ENCODE measurements around the gene PEX11A.

PEX11A gene, protein sequence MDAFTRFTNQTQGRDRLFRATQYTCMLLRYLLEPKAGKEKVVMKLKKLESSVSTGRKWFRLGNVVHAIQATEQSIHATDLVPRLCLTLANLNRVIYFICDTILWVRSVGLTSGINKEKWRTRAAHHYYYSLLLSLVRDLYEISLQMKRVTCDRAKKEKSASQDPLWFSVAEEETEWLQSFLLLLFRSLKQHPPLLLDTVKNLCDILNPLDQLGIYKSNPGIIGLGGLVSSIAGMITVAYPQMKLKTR

GRCh38 chr15:89690276-89691218 is at the start of gene PEX11A, which contains the start of gene WDR93:
TSS of gene PEX11A (minus strand) at chr15:89690754. CDS start at chr15:89690632, 122 bp downstream.
TSS of gene WDR93 (plus strand) at chr15:89690811. CDS start at chr15:89701747, 10,936 bp downstream.
- TF ChIP-seq CTCF (IDR thresholded peaks at IDR 0.05; ENCODE audit: borderline replicate concordance, control extremely low read depth, extremely low read depth, insufficient read depth, missing control alignments), result no peak
- in situ Hi-C loops (cut with MboI; ENCODE audit: low sequenced_read_pairs, unreplicated experiment), result no loop called here
- peak; percentile 90 for DNase-seq (ENCODE audit: low spot score)

DNA sequence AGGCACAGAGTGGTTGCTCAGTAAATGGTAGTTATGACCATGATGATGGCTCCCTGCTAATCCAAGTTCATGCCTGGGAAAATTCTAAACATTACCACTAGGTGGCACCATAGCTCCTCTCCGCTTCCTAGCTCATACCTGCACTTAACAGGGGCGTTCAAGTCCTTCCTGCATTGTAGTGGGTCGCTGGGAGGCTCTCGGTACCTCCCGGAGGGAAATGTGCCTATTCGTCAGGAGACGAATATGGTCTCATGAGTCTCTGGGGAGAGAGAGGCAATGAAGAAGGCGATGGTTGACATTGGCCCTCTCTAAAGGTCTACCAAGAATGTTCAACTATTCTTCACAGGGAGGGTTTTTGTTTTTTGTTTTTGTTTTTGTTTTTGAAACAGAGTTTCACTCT is 49.6 kb upstream of the PEX11A start:
- DNase-seq (ENCODE audit: low spot score), result peak; percentile 80
- TF ChIP-seq CTCF (IDR thresholded peaks at IDR 0.05; ENCODE audit: borderline replicate concordance, control extremely low read depth, extremely low read depth, insufficient read depth, missing control alignments), result peak; percentile 83
- in situ Hi-C loops (cut with MboI; ENCODE audit: low sequenced_read_pairs, unreplicated experiment), result no loop called here

DNA sequence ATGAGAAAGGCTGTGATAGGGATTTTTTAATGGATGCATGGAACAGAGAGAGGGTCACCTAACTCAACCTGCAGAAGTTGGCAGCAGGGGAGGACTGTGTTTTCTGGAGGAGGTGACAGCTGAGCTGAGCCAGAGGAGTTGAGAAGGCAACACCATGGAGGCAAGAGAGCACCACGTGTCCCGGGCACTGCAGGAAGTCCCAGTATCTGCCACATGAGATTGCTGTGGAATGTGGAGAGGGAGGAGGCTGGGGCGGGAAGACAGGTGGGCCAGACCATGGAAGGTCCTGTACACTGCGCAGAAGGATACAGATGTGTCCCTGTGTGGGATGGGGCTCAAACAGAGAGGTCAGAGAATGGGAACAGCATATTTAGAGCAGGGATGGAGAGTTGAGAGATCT is 45.2 kb upstream of the PEX11A start:
- no peak for DNase-seq (ENCODE audit: low spot score)
- in situ Hi-C loops (cut with MboI; ENCODE audit: low sequenced_read_pairs, unreplicated experiment), result no loop called here
- no peak for TF ChIP-seq CTCF (IDR thresholded peaks at IDR 0.05; ENCODE audit: borderline replicate concordance, control extremely low read depth, extremely low read depth, insufficient read depth, missing control alignments)

- in situ Hi-C loops (cut with MboI; ENCODE audit: low sequenced_read_pairs, unreplicated experiment), result no loop called here
- TF ChIP-seq CTCF (IDR thresholded peaks at IDR 0.05; ENCODE audit: borderline replicate concordance, control extremely low read depth, extremely low read depth, insufficient read depth, missing control alignments), result no peak
- DNase-seq (ENCODE audit: low spot score), result no peak
Observed at GRCh38 chr15:89732451-89733172, 42.1 kb upstream of the PEX11A start.

- no peak for TF ChIP-seq CTCF (IDR thresholded peaks at IDR 0.05; ENCODE audit: borderline replicate concordance, control extremely low read depth, extremely low read depth, insufficient read depth, missing control alignments)
- in situ Hi-C loops (cut with MboI; ENCODE audit: low sequenced_read_pairs, unreplicated experiment), result no loop called here
- DNase-seq (ENCODE audit: low spot score), result no peak
Observed at GRCh38 chr15:89731275-89731674, 40.7 kb upstream of the PEX11A start.

- no peak for TF ChIP-seq CTCF (IDR thresholded peaks at IDR 0.05; ENCODE audit: borderline replicate concordance, control extremely low read depth, extremely low read depth, insufficient read depth, missing control alignments)
- DNase-seq (ENCODE audit: low spot score), result no peak
- in situ Hi-C loops (cut with MboI; ENCODE audit: low sequenced_read_pairs, unreplicated experiment), result no loop called here
Observed at GRCh38 chr15:89728254-89728653, 37.7 kb upstream of the PEX11A start.

All from GM13976 (cell line).